GM18517 (cell line): Measurements from ENCODE around the gene C10orf143.

Experiments used
- ATAC-seq: cut with Tn5 transposase; IDR thresholded peaks from one replicate; pipeline ENCODE4 v1.9.1; 2021; ENCODE audit warnings: mild to moderate bottlenecking, moderate library complexity; ENCODE audit not compliant: unreplicated experiment

C10orf143 gene

GRCh38 chr10:130061760-130062159 is 48.9 kb downstream of the C10orf143 start:
- no peak for ATAC-seq

- ATAC-seq, result no peak
Observed at GRCh38 chr10:130054021-130054420, 56.6 kb downstream of the C10orf143 start.

DNA sequence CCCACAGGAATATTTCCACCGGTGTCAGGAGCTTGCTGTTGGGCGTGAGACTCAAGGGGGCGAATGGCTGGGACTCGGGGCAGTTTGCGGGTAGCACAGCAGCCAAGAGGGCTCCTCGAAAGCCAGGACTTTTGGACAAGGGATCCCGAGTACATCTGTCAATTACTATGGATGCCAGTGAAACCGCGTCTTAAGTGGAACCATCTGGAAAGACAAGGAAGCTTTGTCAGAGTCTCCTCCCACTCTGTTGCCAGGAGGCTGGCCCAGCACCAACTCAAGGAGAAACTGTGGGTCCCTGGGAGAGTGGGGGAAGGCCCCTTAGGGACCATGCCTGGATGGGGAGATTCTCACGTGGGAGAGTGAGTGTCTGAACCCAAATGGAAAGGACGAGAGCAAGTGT is 57.1 kb downstream of the C10orf143 start:
- no peak for ATAC-seq

DNA sequence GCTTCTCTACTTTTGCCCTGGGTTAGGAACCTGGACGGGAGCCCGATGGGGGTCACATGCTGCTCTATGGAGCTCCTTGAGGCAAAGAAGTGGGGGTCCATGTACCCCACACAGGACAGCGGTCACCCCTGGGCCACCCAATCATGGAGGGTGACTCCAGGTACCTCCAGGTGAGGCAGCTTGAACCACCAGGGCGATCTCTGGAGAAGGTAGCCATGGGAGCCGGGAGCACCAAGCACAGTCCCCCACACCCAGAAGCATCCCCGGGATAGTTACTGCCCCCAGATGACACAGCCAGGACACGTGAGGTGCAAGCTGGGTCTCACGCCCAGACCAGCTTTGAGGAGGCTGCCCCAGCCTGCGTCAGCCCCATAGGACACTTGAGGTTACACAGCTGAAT is 58.4 kb downstream of the C10orf143 start:
- ATAC-seq, result no peak

- ATAC-seq, result no peak
Observed at GRCh38 chr10:130050721-130051120, 59.9 kb downstream of the C10orf143 start.

DNA sequence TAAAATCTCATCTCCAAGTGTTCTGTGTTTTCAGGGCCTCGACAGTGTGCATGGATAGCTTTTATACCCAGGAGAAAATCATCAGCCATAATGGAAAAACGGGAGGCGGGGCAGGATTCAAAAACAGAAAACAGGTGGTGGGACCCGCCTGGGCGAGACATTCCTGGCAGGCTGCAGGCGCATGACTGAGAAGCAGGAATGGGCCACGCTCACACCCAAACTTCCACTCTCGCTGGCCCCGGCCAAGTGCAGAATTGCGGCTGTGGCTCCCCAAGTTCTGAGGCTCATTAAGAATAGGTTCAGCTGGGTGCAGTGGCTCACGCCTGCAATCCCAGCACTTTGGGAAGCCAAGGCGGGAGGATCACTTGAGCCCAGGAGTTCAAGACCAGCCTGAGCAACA is 60.6 kb downstream of the C10orf143 start:
- no peak for ATAC-seq

- ATAC-seq, result no peak
Observed at GRCh38 chr10:130049244-130049643, 61.4 kb downstream of the C10orf143 start.

DNA sequence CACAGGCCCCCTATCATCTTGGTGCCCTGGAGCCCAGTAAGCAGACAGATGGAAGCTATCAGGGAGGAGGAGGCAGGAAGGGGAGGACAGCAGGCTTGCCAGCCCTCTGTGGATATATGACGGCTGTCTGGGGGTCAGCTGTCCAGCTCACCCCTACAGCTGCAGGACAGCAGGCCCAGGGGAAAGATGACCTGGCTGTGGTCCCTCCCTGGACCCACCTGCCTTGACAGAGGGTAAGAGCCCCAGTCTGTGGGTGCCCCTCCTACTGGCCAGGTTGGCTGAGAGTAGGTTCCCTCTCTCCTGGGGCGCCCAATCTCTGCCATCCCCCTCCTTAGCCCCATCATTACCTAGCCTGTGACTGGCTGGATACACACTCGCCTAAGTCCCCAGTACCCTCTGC is 62.5 kb downstream of the C10orf143 start:
- no peak for ATAC-seq

- ATAC-seq, result no peak
Observed at GRCh38 chr10:130047336-130047735, 63.3 kb downstream of the C10orf143 start.

- ATAC-seq, result no peak
Observed at GRCh38 chr10:130046591-130046990, 64.0 kb downstream of the C10orf143 start.

GRCh38 chr10:130045801-130046321 is 64.8 kb downstream of the C10orf143 start:
- ATAC-seq, result no peak

DNA sequence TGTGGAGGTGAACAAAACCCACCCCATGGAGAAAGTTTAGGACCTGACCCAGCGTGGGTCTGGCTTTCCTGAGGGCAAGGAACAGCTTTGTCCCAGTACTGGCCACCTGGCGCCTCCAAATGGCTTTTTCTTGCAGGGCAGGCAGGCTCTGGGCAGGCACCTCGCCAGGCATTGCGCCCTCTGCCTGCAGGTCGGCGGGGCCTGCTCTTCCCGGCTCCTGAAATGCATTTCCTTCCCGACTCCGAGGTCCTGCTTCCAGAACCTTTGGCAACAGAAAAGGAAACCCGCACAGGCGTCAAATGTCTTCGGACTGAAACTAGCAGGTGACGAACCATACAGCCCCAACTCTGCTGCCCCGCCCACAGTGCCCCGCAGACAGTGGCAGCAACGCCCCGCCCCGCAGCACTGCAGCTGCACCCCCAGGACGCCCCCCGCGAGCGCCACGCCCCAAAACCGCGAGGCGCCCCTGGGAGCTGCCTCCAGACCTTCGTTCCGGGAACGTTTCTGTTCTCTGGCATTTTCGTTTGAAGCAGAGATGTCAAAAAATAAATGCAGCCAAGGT is 65.5 kb downstream of the C10orf143 start:
- no peak for ATAC-seq

DNA sequence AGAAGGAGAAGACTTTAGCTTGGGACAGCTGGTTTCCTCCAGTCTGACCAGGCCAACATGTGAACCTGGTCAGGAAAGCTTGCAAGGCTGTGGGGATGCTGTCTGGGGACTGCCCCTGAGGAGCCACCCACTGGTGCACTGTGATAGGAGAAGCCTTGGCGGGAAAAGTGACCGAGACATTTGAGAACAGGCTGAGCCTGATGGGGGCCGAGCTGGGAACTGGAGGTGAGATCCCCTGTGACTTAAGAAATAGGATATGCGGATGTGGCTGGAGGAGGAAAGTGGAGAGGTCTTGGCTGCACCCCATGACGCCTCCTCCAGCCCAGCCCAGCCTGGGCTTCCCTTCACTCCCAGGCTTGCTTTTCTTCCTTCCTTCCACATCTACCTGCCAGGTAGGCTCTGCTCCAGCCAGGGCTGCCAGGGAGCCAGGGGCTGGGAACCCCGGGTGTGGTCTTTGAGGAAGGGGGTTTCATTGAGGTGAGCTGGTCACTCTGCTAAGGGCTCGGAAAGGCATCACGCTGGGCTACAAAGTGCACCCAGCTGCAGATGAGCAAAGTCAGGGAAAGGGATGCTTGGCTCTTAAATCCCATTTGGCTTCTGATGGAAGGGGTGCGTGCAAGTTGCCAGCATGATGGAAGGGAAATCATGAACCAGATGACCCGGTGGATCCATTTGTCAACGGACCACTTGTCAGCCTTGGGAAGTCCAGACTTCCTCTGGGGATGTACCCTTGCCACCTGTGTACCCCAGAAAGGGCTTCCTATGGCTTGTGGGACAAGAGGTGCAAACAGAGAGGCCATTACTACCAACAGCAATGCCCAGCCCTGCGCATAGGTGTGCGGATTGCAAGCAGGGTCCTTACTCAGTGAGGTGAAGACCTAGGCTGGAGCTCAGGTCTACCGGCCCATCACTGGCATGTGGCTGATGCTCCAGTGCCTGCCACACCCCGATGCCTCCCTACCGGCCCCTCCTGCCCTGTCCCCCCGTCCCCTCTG is 66.3 kb downstream of the C10orf143 start:
- no peak for ATAC-seq

GRCh38 chr10:130043491-130043890 is 67.1 kb downstream of the C10orf143 start:
- no peak for ATAC-seq

DNA sequence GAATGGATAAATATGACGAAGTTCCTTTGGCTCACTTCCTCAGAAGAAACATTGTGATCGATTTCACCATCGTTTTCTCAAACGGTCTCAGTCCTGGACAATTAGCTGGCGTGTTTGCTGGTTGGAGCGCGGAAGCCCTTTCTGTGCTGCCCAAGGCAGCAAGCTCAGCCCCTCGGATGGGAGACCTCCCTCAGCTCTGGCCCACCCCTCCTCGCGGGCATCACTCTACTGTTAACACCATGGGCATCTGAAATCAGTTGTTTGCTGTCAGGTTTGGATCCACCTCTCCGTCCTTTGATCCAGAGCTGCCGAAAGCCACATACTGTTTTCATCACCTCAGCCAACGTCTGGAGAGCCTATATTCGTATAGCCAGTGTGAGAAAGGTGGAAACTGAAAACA is 68.2 kb downstream of the C10orf143 start:
- no peak for ATAC-seq

DNA sequence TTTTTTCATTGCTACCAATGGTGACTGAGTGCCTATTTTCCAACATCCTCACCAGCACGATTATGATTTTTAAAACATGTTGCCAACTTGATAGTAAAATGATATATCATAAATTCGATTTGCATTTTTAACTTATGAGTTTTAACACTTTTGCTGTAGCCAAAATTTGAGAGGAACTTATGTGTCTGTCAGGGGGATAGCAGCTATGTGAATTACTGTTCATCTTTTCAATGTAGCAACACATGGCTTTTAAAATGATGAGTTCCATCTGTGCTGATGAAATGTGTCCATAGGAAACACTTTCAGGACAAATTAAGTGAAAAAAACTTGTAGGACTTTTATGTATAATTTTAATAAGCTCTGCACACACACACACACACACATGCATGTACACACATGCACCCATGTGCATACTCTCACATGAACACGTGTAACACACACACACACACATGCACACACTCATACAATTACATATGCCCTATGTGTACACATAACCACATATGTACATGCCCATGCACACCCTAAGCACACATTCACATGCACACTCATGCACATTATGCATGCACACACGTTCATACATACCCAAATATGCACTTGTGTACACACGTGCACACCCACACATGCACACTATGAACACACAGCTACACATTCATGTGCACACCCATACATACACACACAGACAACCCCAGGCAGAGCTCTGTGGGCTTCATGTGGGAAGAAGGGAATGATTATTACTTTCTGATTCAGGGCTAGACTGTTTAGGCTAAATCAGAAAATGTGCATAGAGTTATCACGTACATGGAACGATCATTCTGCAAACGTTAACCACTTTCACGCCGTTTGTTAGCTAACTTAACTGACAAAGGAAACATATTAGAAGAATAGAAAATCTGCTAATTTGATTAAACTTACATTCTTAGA is 68.9 kb downstream of the C10orf143 start:
- ATAC-seq, result no peak

DNA sequence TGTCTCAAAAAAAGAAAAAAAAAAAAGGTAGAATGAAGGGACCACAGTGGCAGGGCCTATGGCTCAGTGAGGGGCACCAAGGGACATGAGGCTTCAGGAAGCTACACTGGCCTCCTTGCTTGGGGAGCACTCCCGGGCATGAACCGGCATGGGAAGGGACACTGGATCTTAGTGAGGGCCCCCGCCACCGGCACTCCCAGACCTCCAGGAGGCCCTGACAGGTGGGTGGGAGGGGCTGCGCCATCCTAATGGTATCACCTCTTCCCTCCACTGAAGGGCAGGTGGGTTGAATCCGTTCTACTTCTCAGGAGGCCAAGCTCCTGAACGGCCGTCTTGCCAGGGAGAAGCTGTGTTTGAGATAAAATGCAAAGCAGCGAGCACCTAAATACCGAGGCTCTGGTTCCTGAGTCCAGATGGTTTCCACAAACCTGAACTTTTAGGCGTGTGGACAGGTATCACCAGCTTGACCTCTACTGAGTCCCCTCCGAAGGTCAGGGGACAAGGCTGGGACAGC is 69.8 kb downstream of the C10orf143 start:
- no peak for ATAC-seq

DNA sequence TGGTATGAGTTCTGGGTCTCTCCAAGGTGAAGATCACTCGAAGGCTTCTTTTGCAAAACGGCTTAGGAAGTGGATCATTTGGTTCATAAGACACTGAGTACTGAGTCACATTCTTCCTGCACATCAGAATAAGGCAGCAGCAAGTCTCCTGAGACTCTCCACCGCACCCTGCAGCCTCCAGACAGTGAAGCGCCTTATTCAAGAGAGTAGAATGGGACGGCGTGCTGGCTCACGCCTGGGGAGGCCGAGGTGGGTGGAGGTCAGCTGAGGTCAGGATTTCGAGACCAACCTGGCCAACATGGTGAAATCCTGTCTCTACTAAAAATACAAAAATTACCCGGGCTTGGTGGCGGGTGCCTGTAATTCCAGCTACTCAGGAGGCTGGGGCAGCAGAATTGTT is 70.3 kb downstream of the C10orf143 start:
- ATAC-seq, result no peak

GRCh38 chr10:130039141-130039540 is 71.5 kb downstream of the C10orf143 start:
- ATAC-seq, result no peak

DNA sequence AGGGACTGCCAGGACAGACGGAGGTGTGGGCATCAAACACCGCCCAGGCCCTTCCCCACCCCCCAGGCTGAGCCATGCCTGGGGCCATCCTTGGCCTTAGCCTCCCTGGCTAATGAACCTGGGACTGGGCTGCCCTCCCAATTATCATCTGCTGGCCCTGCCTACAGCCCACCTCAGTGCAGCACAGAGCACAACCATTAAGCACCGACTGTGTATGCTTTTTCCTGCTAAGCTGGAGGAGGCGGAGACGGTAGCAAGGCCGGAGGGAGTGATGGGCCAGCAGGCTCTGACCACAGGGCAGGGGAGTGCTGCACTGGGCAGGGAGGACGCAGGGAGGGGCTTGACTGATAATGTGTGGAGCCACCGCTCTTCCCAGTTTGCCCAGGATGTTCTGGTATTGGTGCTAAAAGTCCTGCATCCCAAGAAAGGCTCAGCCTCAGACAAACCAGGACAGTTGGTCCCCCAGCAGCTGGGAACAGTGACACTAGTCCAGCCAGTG is 72.0 kb downstream of the C10orf143 start:
- no peak for ATAC-seq
